ENCODE measurements around the gene SLC39A3. TPM values are rescaled to one million over a fixed set of nuclear protein-coding genes. Genes with fewer than 3 reads are reported as not detected.
A peak's percentile ranks its signal among the peaks of the same experiment; 100 is the strongest.

Gene SLC39A3
- total and polyA plus RNA-seq, 12 donors: 25.1 to 75.8 (median 41.8) TPM

GRCh38 chr19:2711172-2711874, 28.5 kb downstream of the SLC39A3 start:
- intact Hi-C loops (cut with DNase I): no loop called here
- Histone ChIP-seq H3K4me3 (no peak overlapping the region), H3K36me3 (replicated peaks in 1 of 2) (no peaks in the 10 kb centered on the region), H3K9me3 (replicated peaks in 1 of 3) (no peaks in the 10 kb centered on the region), H3K27me3 (no peaks in the 10 kb centered on the region), H3K27ac (no peak overlapping the region), H3K4me1 (replicated peaks in 1 of 2) (no peaks in the 10 kb centered on the region)
- TF ChIP-seq CTCF (IDR thresholded peaks at IDR 0.05): no peak
- no peak for DNase-seq
- 70 to 74% (median 71%) methylated on average over 12 to 17 of the region's 17 CpGs for WGBS, 4 donors

GRCh38 chr19:2706251-2706650, 33.6 kb downstream of the SLC39A3 start:
- no peak for TF ChIP-seq CTCF (IDR thresholded peaks at IDR 0.05)
- no peak for TF ChIP-seq POLR2A (IDR thresholded peaks at IDR 0.05)
- Histone ChIP-seq H3K36me3 (replicated peaks in 1 of 2) (no peaks in the 10 kb centered on the region), H3K27ac (no peak overlapping the region), H3K9me3 (replicated peaks in 1 of 3) (no peaks in the 10 kb centered on the region), H3K4me3 (no peak overlapping the region), H3K27me3 (no peaks in the 10 kb centered on the region), H3K4me1 (replicated peaks in 1 of 2) (peaks cover 4 to 9% of the 10 kb centered on the region in 2 donors)
- intact Hi-C loops (cut with DNase I): no loop called here
- 95 to 97% (median 95%) methylated on average over 5 of the region's 5 CpGs for WGBS, 4 donors
- no peak for DNase-seq

GRCh38 chr19:2703691-2704216, 36.1 kb downstream of the SLC39A3 start:
- no peak for DNase-seq
- WGBS, 4 donors: 69 to 85% (median 76%) methylated on average over 4 to 6 of the region's 6 CpGs
- intact Hi-C loops (cut with DNase I): no loop called here
- no peak overlapping the region for H3K4me3 ChIP-seq
- H3K9me3 ChIP-seq (replicated peaks in 1 of 3): no peaks in the 10 kb centered on the region
- H3K36me3 ChIP-seq (replicated peaks in 1 of 2): no peaks in the 10 kb centered on the region
- peaks cover 4 to 9% of the 10 kb centered on the region in 2 donors for H3K4me1 ChIP-seq (replicated peaks in 1 of 2)
- H3K27me3 ChIP-seq: no peaks in the 10 kb centered on the region
- no peak overlapping the region for H3K27ac ChIP-seq
- TF ChIP-seq POLR2A (IDR thresholded peaks at IDR 0.05) (no peak), CTCF (IDR thresholded peaks at IDR 0.05) (no peak)

- intact Hi-C loops (cut with DNase I): no loop called here
- H3K27me3 ChIP-seq: no peaks in the 10 kb centered on the region
- no peak for TF ChIP-seq CTCF (IDR thresholded peaks at IDR 0.05)
- no peak for TF ChIP-seq POLR2A (IDR thresholded peaks at IDR 0.05)
- H3K4me1 ChIP-seq (replicated peaks in 1 of 2): peaks cover 4 to 9% of the 10 kb centered on the region in 2 donors
- H3K4me3 ChIP-seq: peak overlapping the region in 1 of 4 donors; percentile 95
- WGBS, 4 donors: 71 to 86% (median 81%) methylated on average over 5 of the region's 5 CpGs
- no peak overlapping the region for H3K27ac ChIP-seq
- no peak for DNase-seq
- H3K9me3 ChIP-seq (replicated peaks in 1 of 3): no peaks in the 10 kb centered on the region
- H3K36me3 ChIP-seq (replicated peaks in 1 of 2): no peaks in the 10 kb centered on the region
These were observed 36.8 kb downstream of the SLC39A3 start for GRCh38 chr19:2703077-2703437.

Data from adrenal gland (tissue), 12 donors.